Hematopoietic multipotent progenitor cell treated with erythropoietin and hydrocortisone succinate and interleukin-3 and kit ligand, for 6 days (in vitro differentiated cells): ENCODE measurements around the gene TAF4.
A peak's percentile ranks its signal among the peaks of the same experiment; 100 is the strongest.
"Not testable (repeated sequence)": the region's sequence is repeated elsewhere in the genome, so short reads cannot be mapped to it uniquely, and the experiment has no call there.

ENCODE experiments used
- DNase-seq: peaks from one replicate; pipeline ENCODE4 v3.0.0-alpha.2; 2015

The TAF4 gene

GRCh38 chr20:62071669-62072430 lies 6.2 kb upstream of the TAF4 start:
- not testable (repeated sequence) for DNase-seq

- DNase-seq, result no peak
Observed at GRCh38 chr20:62069741-62070216, 4.1 kb upstream of the TAF4 start.

- DNase-seq, result no peak
Observed at GRCh38 chr20:62068997-62069396, 3.3 kb upstream of the TAF4 start.

- DNase-seq, result no peak
Observed at GRCh38 chr20:62067547-62068260, 2.0 kb upstream of the TAF4 start.

- peak; percentile 59 for DNase-seq
Observed at GRCh38 chr20:62066983-62067433, 1.3 kb upstream of the TAF4 start.

GRCh38 chr20:62066339-62066982 lies 780 bp upstream of the TAF4 start:
- DNase-seq, result peak; percentile 68

- no peak for DNase-seq
Observed at GRCh38 chr20:62064770-62065673, 659 bp downstream of the TAF4 start.

GRCh38 chr20:62063981-62064769 lies 1.5 kb downstream of the TAF4 start:
- DNase-seq, result no peak

GRCh38 chr20:62063315-62063980 lies 2.2 kb downstream of the TAF4 start:
- DNase-seq, result no peak

- DNase-seq, result no peak
Observed at GRCh38 chr20:62062661-62063314, 2.9 kb downstream of the TAF4 start.

- no peak for DNase-seq
Observed at GRCh38 chr20:62061851-62062423, 3.7 kb downstream of the TAF4 start.

GRCh38 chr20:62060631-62061541 lies 4.8 kb downstream of the TAF4 start:
- no peak for DNase-seq

- no peak for DNase-seq
Observed at GRCh38 chr20:62059920-62060630, 5.6 kb downstream of the TAF4 start.

GRCh38 chr20:62059401-62059800 lies 6.3 kb downstream of the TAF4 start:
- DNase-seq, result no peak

GRCh38 chr20:62058941-62059340 lies 6.7 kb downstream of the TAF4 start:
- DNase-seq, result no peak

GRCh38 chr20:62056975-62057374 lies 8.7 kb downstream of the TAF4 start:
- no peak for DNase-seq

GRCh38 chr20:62056377-62056776 lies 9.3 kb downstream of the TAF4 start:
- no peak for DNase-seq

- not testable (repeated sequence) for DNase-seq
Observed at GRCh38 chr20:62055862-62056115, 9.9 kb downstream of the TAF4 start.
